Keratinocyte (primary cell): ENCODE results near the gene CNIH2. TPM values are rescaled to one million over a fixed set of nuclear protein-coding genes. Genes with fewer than 3 reads are reported as not detected.

Source experiments
- DNase-seq: peaks from one replicate; pipeline ENCODE4 v3.0.0-alpha.2; 2011; ENCODE audit warnings: low read depth, missing footprints, low spot score
- FAIRE-seq: peaks from 2 replicates; lab custom pipeline; 2011; peaks lifted over from hg19 to GRCh38; lab: Jason Lieb, UNC
- H2AFZ ChIP-seq: 2 replicates; pipeline ENCODE4 v1.6.0; 2012; ENCODE audit warnings: low read length, control low read depth, inconsistent platforms; ENCODE audit not compliant: control insufficient read depth
- H3K27ac ChIP-seq: 2 replicates; pipeline ENCODE4 v1.5.1; 2011; ENCODE audit warnings: low read length; ENCODE audit not compliant: control insufficient read depth, insufficient read depth
- H3K27me3 ChIP-seq: 3 replicates; pipeline ENCODE4 v1.6.0; 2011; ENCODE audit warnings: low read length; ENCODE audit not compliant: control insufficient read depth, insufficient read depth; ENCODE audit errors: extremely low read depth
- H3K36me3 ChIP-seq, 2 experiments: 2 replicates in 1 of 2; 3 replicates in 1 of 2; pipeline ENCODE4 v1.5.1; 2011; ENCODE audit warnings: low read length in 2 of 2, mild to moderate bottlenecking in 1 of 2; ENCODE audit not compliant: control insufficient read depth in 2 of 2, insufficient read depth in 2 of 2; ENCODE audit errors: extremely low read depth in 1 of 2
- H3K4me1 ChIP-seq: 3 replicates; pipeline ENCODE4 v1.5.1; 2011; ENCODE audit warnings: low read length; ENCODE audit not compliant: control insufficient read depth, insufficient read depth; ENCODE audit errors: extremely low read depth
- H3K4me2 ChIP-seq: 3 replicates; pipeline ENCODE4 v1.6.0; 2011; ENCODE audit warnings: low read depth, low read length; ENCODE audit not compliant: control insufficient read depth, insufficient read depth; ENCODE audit errors: extremely low read depth
- H3K4me3 ChIP-seq, 3 experiments: fragments of 200-600 bp in 1 of 3; sonication (generic) in 1 of 3; 2 replicates in 2 of 3; 3 replicates in 1 of 3; pipeline ENCODE4 v1.5.1; 2011 to 2016; ENCODE audit warnings: low read length in 3 of 3, mild to moderate bottlenecking in 3 of 3, control low read depth in 2 of 3, inconsistent platforms in 1 of 3, low read depth in 1 of 3, mixed read lengths in 1 of 3, mixed run types in 1 of 3, moderate library complexity in 1 of 3; ENCODE audit not compliant: control insufficient read depth in 2 of 3, insufficient read depth in 2 of 3; ENCODE audit errors: extremely low read depth in 1 of 3
- H3K79me2 ChIP-seq: 2 replicates; pipeline ENCODE4 v1.6.0; 2012; ENCODE audit warnings: low read length; ENCODE audit not compliant: control insufficient read depth, insufficient read depth
- H3K9ac ChIP-seq: 3 replicates; pipeline ENCODE4 v1.6.0; 2011; ENCODE audit warnings: low read length; ENCODE audit not compliant: control insufficient read depth, insufficient read depth; ENCODE audit errors: extremely low read depth
- H3K9me1 ChIP-seq: 3 replicates; pipeline ENCODE4 v1.6.0; 2011; ENCODE audit warnings: low read length; ENCODE audit not compliant: control insufficient read depth, insufficient read depth; ENCODE audit errors: extremely low read depth
- H3K9me3 ChIP-seq: 2 replicates; pipeline ENCODE4 v1.5.1; 2012; ENCODE audit warnings: low read depth, low read length; ENCODE audit not compliant: control insufficient read depth
- H4K20me1 ChIP-seq: 3 replicates; pipeline ENCODE4 v1.6.0; 2011; ENCODE audit warnings: low read length; ENCODE audit not compliant: control insufficient read depth, insufficient read depth; ENCODE audit errors: extremely low read depth
- CTCF ChIP-seq, 3 experiments: IDR thresholded peaks in 1 of 3; conservative IDR thresholded peaks in 1 of 3; optimal IDR thresholded peaks in 1 of 3; 2 replicates in 2 of 3; 3 replicates in 1 of 3; pipeline versions ENCODE3 to v1.5.1; 2011; ENCODE audit warnings: low read length in 3 of 3, mild to moderate bottlenecking in 3 of 3, moderate library complexity in 2 of 3, control low read depth in 1 of 3, inconsistent platforms in 1 of 3; ENCODE audit not compliant: insufficient read depth in 2 of 3; ENCODE audit errors: extremely low read depth in 1 of 3
- EZH2 ChIP-seq: IDR thresholded peaks from one replicate; pipeline ENCODE4 v1.6.1; 2012; ENCODE audit warnings: inconsistent platforms, mild to moderate bottlenecking, low read length, moderate library complexity
- dilution Hi-C: fragments of 300-500 bp; cut with MboI; formaldehyde crosslinking; loops from one replicate; pipeline ENCODE4 v1.7.0; 2020; ENCODE audit warnings: low sequenced_read_pairs; ENCODE audit not compliant: extremely low pct_ligation_motif_present
- polyA plus RNA-seq, 5 experiments: library from polyadenylated mRNA; depleted of rRNA in 3 of 5; stranded (reverse) in 3 of 5; stranded (forward) in 1 of 5; unstranded in 1 of 5; fragments of >200 nt; gene quantifications; 1 replicate in 1 of 5; 2 replicates in 3 of 5; 3 replicates in 1 of 5; pipeline versions ENCODE4 v1.2.1 to v1.2.3, GENCODE V29; 2011 to 2012; ENCODE audit warnings: missing spikeins in 2 of 5, low read depth in 1 of 5, low replicate concordance in 1 of 5

Gene CNIH2
- polyA plus RNA-seq, 1 donor (not counting 4 experiments of a cell fraction or from before 2014, with no cell fraction given) = 0.17 TPM

GRCh38 chr11:66264914-66265313 lies 13.1 kb upstream of the CNIH2 start:
- H2AFZ ChIP-seq = no peak overlapping the region
- DNase-seq = no peak
- no peak overlapping the region for H3K4me3 ChIP-seq
- dilution Hi-C loops = no loop called here
- peaks cover 8% of the 10 kb centered on the region for H3K4me1 ChIP-seq
- H3K27me3 ChIP-seq = no peaks in the 10 kb centered on the region
- no peak overlapping the region for H3K4me2 ChIP-seq
- H3K9me3 ChIP-seq = no peaks in the 10 kb centered on the region
- FAIRE-seq = no peak
- H3K9me1 ChIP-seq = no peaks in the 10 kb centered on the region
- H3K9ac ChIP-seq = no peak overlapping the region
- TF ChIP-seq CTCF (optimal IDR thresholded peaks at IDR 0.05 in 1 of 3, IDR thresholded peaks at IDR 0.05 in 1 of 3, conservative IDR thresholded peaks at IDR 0.05 in 1 of 3; ENCODE audit: extremely low read depth in 1 of 3, insufficient read depth in 2 of 3, low read length in 3 of 3) (peak; percentile 48 to 76 (median 58)), EZH2 (no peak)
- H3K79me2 ChIP-seq = peaks cover 12% of the 10 kb centered on the region
- no peak overlapping the region for H3K27ac ChIP-seq
- H3K36me3 ChIP-seq = peaks cover 36 to 40% of the 10 kb centered on the region in 2 experiments
- peaks cover 2% of the 10 kb centered on the region for H4K20me1 ChIP-seq

GRCh38 chr11:66265531-66266377 lies 12.2 kb upstream of the CNIH2 start:
- Histone ChIP-seq H3K9ac (no peak overlapping the region), H3K27me3 (no peaks in the 10 kb centered on the region), H3K9me3 (no peaks in the 10 kb centered on the region), H3K4me3 (no peak overlapping the region), H2AFZ (no peak overlapping the region), H3K4me2 (no peak overlapping the region), H3K27ac (no peak overlapping the region), H3K9me1 (no peaks in the 10 kb centered on the region), H3K79me2 (peaks cover 21% of the 10 kb centered on the region), H3K36me3 (peaks cover 36 to 38% of the 10 kb centered on the region in 2 experiments), H3K4me1 (peaks cover 9% of the 10 kb centered on the region), H4K20me1 (peaks cover 2% of the 10 kb centered on the region)
- FAIRE-seq (no peak), DNase-seq (no peak)
- no peak for TF ChIP-seq CTCF (optimal IDR thresholded peaks at IDR 0.05 in 1 of 3, IDR thresholded peaks at IDR 0.05 in 1 of 3, conservative IDR thresholded peaks at IDR 0.05 in 1 of 3; ENCODE audit: extremely low read depth in 1 of 3, insufficient read depth in 2 of 3, low read length in 3 of 3)
- TF ChIP-seq EZH2 = no peak
- dilution Hi-C loops = no loop called here
